Measurements from ENCODE around the gene ABCA13.

DNA sequence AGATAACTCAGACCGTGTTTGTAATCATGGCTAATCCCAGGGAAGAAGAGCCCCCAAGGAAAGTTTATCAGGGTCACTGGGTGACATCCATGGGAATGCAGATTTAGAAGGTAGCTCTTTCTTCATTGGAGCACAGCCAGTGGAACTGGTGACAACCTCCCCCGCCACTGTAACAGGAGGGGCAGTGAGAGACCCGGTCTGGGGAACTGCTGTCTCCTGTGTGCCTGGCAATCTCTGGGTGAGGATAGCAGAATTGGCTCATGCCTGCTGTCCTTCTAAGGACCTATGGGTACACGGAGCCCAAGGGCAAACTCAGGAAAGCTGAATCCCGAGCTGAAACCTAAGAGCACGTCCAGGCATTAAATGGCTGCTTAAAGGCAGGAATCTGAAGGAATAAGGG, 341.6 kb downstream of the ABCA13 start:
- TF ChIP-seq CTCF (tag by site-specific recombination; IDR thresholded peaks at IDR 0.05): no peak
- TF ChIP-seq, protein P1, sequence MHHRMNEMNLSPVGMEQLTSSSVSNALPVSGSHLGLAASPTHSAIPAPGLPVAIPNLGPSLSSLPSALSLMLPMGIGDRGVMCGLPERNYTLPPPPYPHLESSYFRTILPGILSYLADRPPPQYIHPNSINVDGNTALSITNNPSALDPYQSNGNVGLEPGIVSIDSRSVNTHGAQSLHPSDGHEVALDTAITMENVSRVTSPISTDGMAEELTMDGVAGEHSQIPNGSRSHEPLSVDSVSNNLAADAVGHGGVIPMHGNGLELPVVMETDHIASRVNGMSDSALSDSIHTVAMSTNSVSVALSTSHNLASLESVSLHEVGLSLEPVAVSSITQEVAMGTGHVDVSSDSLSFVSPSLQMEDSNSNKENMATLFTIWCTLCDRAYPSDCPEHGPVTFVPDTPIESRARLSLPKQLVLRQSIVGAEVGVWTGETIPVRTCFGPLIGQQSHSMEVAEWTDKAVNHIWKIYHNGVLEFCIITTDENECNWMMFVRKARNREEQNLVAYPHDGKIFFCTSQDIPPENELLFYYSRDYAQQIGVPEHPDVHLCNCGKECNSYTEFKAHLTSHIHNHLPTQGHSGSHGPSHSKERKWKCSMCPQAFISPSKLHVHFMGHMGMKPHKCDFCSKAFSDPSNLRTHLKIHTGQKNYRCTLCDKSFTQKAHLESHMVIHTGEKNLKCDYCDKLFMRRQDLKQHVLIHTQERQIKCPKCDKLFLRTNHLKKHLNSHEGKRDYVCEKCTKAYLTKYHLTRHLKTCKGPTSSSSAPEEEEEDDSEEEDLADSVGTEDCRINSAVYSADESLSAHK (tag by site-specific recombination; IDR thresholded peaks at IDR 0.05): no peak
- no peak for TF ChIP-seq ZNF175 (tag by site-specific recombination; IDR thresholded peaks at IDR 0.05)
- no peak for TF ChIP-seq ZNF610 (tag by site-specific recombination; IDR thresholded peaks at IDR 0.05; ENCODE audit: borderline replicate concordance)
